ENCODE data around the gene MBOAT2. TPM values are rescaled to one million over a fixed set of nuclear protein-coding genes. Genes with fewer than 3 reads are reported as not detected.

MBOAT2 gene
- total and polyA plus RNA-seq, 4 donors, result 0.57 to 65.5 (median 3.2) TPM

GRCh38 chr2:8993196-8993901 is 10.1 kb downstream of the MBOAT2 start:
- Histone ChIP-seq H3K9ac (ENCODE audit: low read depth in 1 of 2, low read length in 2 of 2) (no peak overlapping the region), H3K27me3 (ENCODE audit: control insufficient read depth in 4 of 4, insufficient read depth in 4 of 4, low read length in 3 of 4) (peaks cover 0 to 6% (median 0%) of the 10 kb centered on the region in 4 donors), H3K36me3 (ENCODE audit: control insufficient read depth in 4 of 4, insufficient read depth in 3 of 4, low read depth in 1 of 4, low read length in 3 of 4) (no peaks in the 10 kb centered on the region), H3K27ac (ENCODE audit: low read depth in 1 of 2, low read length in 2 of 2) (no peak overlapping the region), H3K4me3 (ENCODE audit: low read depth in 1 of 3, low read length in 3 of 3) (no peak overlapping the region), H3K9me3 (ENCODE audit: control insufficient read depth in 4 of 4, low read length in 3 of 4) (peaks cover 0 to 2% (median 0%) of the 10 kb centered on the region in 4 donors), H3K4me1 (ENCODE audit: control insufficient read depth in 4 of 4, insufficient read depth in 4 of 4, low read length in 3 of 4) (no peaks in the 10 kb centered on the region)
- DNase-seq (ENCODE audit: low spot score), result no peak
- WGBS, result 92% methylated on average over 7 of the region's 7 CpGs
- TF ChIP-seq EGR1 (IDR thresholded peaks at IDR 0.05; ENCODE audit: low read depth in 2 of 2) (no peak), HNF4G (IDR thresholded peaks at IDR 0.05) (no peak), MAX (IDR thresholded peaks at IDR 0.05) (no peak), RAD21 (IDR thresholded peaks at IDR 0.05) (no peak), FOXA1 (IDR thresholded peaks at IDR 0.05) (no peak), RXRA (IDR thresholded peaks at IDR 0.05) (no peak), TAF1 (conservative IDR thresholded peaks at IDR 0.05) (no peak), JUND (IDR thresholded peaks at IDR 0.05) (no peak), REST (IDR thresholded peaks at IDR 0.05) (no peak), NR2F2 (IDR thresholded peaks at IDR 0.05) (no peak)

GRCh38 chr2:8992643-8993042 is 10.8 kb downstream of the MBOAT2 start:
- TF ChIP-seq ZBTB33 (IDR thresholded peaks at IDR 0.05), result no peak
- no peak for TF ChIP-seq MAX (IDR thresholded peaks at IDR 0.05)
- no peak for TF ChIP-seq SP1 (IDR thresholded peaks at IDR 0.05)
- Histone ChIP-seq H3K36me3 (ENCODE audit: control insufficient read depth in 4 of 4, insufficient read depth in 3 of 4, low read depth in 1 of 4, low read length in 3 of 4) (no peaks in the 10 kb centered on the region), H3K27me3 (ENCODE audit: control insufficient read depth in 4 of 4, insufficient read depth in 4 of 4, low read length in 3 of 4) (peaks cover 0 to 6% (median 0%) of the 10 kb centered on the region in 4 donors), H3K9ac (ENCODE audit: low read depth in 1 of 2, low read length in 2 of 2) (no peak overlapping the region), H3K4me3 (ENCODE audit: low read depth in 1 of 3, low read length in 3 of 3) (no peak overlapping the region), H3K4me1 (ENCODE audit: control insufficient read depth in 4 of 4, insufficient read depth in 4 of 4, low read length in 3 of 4) (no peaks in the 10 kb centered on the region), H3K9me3 (ENCODE audit: control insufficient read depth in 4 of 4, low read length in 3 of 4) (peaks cover 0 to 2% (median 0%) of the 10 kb centered on the region in 4 donors), H3K27ac (ENCODE audit: low read depth in 1 of 2, low read length in 2 of 2) (no peak overlapping the region)
- 63% methylated on average over 5 of the region's 5 CpGs for WGBS
- no peak for DNase-seq (ENCODE audit: low spot score)
